ENCODE data around the gene GALR1.
"Not testable (repeated sequence)": the region's sequence is repeated elsewhere in the genome, so short reads cannot be mapped to it uniquely, and the experiment has no call there.

GALR1 gene

GRCh38 chr18:77250926-77251729, 1.5 kb downstream of the GALR1 start:
- DNase-seq = no peak

- DNase-seq = no peak
Measured at GRCh38 chr18:77251730-77252050, 2.0 kb downstream of the GALR1 start.

GRCh38 chr18:77254711-77255405, 5.2 kb downstream of the GALR1 start:
- DNase-seq = no peak

- DNase-seq = no peak
Measured at GRCh38 chr18:77255426-77256105, 5.9 kb downstream of the GALR1 start.

GRCh38 chr18:77262643-77263465, 13.2 kb downstream of the GALR1 start:
- no peak for DNase-seq

- DNase-seq = no peak
Measured at GRCh38 chr18:77263466-77263763, 13.8 kb downstream of the GALR1 start.

- DNase-seq = no peak
Measured at GRCh38 chr18:77267969-77268368, 18.3 kb downstream of the GALR1 start.

GRCh38 chr18:77268456-77268855, 18.8 kb downstream of the GALR1 start:
- DNase-seq = no peak

GRCh38 chr18:77271576-77272481, 22.2 kb downstream of the GALR1 start:
- no peak for DNase-seq

- DNase-seq = not testable (repeated sequence)
Measured at GRCh38 chr18:77290841-77291240, 41.2 kb downstream of the GALR1 start.

- no peak for DNase-seq
Measured at GRCh38 chr18:77298172-77298571, 48.5 kb downstream of the GALR1 start.

GRCh38 chr18:77299706-77300105, 50.1 kb downstream of the GALR1 start:
- no peak for DNase-seq

GRCh38 chr18:77300579-77300978, 50.9 kb downstream of the GALR1 start:
- no peak for DNase-seq

- no peak for DNase-seq
Measured at GRCh38 chr18:77304268-77304667, 54.6 kb downstream of the GALR1 start.

GRCh38 chr18:77305676-77306075, 56.0 kb downstream of the GALR1 start:
- no peak for DNase-seq

- no peak for DNase-seq
Measured at GRCh38 chr18:77308216-77308615, 58.6 kb downstream of the GALR1 start.

GRCh38 chr18:77314511-77314910, 64.9 kb downstream of the GALR1 start:
- DNase-seq = no peak

- DNase-seq = no peak
Measured at GRCh38 chr18:77314952-77315351, 65.3 kb downstream of the GALR1 start.

GRCh38 chr18:77316008-77316407, 66.4 kb downstream of the GALR1 start:
- no peak for DNase-seq

GRCh38 chr18:77316641-77317040, 67.0 kb downstream of the GALR1 start:
- no peak for DNase-seq

- DNase-seq = no peak
Measured at GRCh38 chr18:77320971-77321559, 71.4 kb downstream of the GALR1 start.
